Neural cell (in vitro differentiated cells): ENCODE measurements around the gene PRXL2B.

Experiments
- EP300 ChIP-seq: fragments of 450-650 bp; conservative IDR thresholded peaks from 2 replicates; pipeline ENCODE4 v1.6.1; 2014; ENCODE audit warnings: antibody characterized with exemption, mild to moderate bottlenecking, moderate library complexity; ENCODE audit not compliant: poor library complexity, severe bottlenecking
- SMC3 ChIP-seq: fragments of 450-650 bp; conservative IDR thresholded peaks from 2 replicates; pipeline ENCODE4 v1.6.1; 2014; ENCODE audit warnings: antibody characterized with exemption, mild to moderate bottlenecking, moderate library complexity; ENCODE audit not compliant: poor library complexity
- TF ChIP-seq, protein P1 (sequence below): fragments of 450-650 bp; IDR thresholded peaks from 2 replicates; pipeline ENCODE4 v1.5.1; 2014; ENCODE audit warnings: antibody characterized with exemption, mild to moderate bottlenecking, moderate library complexity; ENCODE audit not compliant: poor library complexity, severe bottlenecking

DNA sequence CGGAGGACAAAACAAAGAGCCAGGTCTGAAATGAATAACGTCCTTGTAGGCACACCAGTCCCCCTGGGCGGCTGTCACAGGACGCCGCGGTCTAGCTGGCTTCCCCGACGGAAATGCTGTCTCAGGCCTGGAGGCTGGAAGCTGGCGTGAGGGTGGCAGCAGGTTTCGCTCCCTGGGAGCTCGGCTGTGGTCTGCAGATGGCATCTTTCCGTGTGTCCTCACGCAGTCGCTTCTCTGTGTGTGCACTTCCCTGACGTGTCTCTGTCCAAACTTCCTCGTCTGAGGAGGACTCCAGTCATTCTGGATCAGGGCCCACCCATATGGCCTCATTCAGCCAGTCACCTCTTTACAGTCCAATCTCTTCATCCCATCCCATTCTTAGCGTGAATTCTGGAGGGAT lies 16.2 kb upstream of the PRXL2B start:
- TF ChIP-seq, protein P1, sequence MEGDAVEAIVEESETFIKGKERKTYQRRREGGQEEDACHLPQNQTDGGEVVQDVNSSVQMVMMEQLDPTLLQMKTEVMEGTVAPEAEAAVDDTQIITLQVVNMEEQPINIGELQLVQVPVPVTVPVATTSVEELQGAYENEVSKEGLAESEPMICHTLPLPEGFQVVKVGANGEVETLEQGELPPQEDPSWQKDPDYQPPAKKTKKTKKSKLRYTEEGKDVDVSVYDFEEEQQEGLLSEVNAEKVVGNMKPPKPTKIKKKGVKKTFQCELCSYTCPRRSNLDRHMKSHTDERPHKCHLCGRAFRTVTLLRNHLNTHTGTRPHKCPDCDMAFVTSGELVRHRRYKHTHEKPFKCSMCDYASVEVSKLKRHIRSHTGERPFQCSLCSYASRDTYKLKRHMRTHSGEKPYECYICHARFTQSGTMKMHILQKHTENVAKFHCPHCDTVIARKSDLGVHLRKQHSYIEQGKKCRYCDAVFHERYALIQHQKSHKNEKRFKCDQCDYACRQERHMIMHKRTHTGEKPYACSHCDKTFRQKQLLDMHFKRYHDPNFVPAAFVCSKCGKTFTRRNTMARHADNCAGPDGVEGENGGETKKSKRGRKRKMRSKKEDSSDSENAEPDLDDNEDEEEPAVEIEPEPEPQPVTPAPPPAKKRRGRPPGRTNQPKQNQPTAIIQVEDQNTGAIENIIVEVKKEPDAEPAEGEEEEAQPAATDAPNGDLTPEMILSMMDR = no peak
- no peak for TF ChIP-seq EP300
- no peak for TF ChIP-seq SMC3
